Germinal center (tissue), 1 donor: ENCODE results near the gene BCAR1.
"Not testable (repeated sequence)": the region's sequence is repeated elsewhere in the genome, so short reads cannot be mapped to it uniquely, and the experiment has no call there.

ENCODE experiments used
- DNase-seq: peaks from one replicate; pipeline ENCODE4 v3.0.0; 2012; ENCODE audit warnings: mixed read lengths, low spot score

The BCAR1 gene

GRCh38 chr16:75269358-75269757 is 17.9 kb upstream of the BCAR1 start:
- not testable (repeated sequence) for DNase-seq

- DNase-seq = no peak
Observed at GRCh38 chr16:75267631-75268264, 16.3 kb upstream of the BCAR1 start.

GRCh38 chr16:75266738-75267630 is 15.6 kb upstream of the BCAR1 start:
- DNase-seq = no peak

GRCh38 chr16:75265911-75266701 is 14.7 kb upstream of the BCAR1 start:
- DNase-seq = peak; percentile 78

- no peak for DNase-seq
Observed at GRCh38 chr16:75264999-75265910, 13.8 kb upstream of the BCAR1 start.

GRCh38 chr16:75264457-75264998 is 13.1 kb upstream of the BCAR1 start:
- no peak for DNase-seq

- no peak for DNase-seq
Observed at GRCh38 chr16:75263963-75264445, 12.6 kb upstream of the BCAR1 start.

GRCh38 chr16:75263291-75263962 is 12.0 kb upstream of the BCAR1 start:
- DNase-seq = no peak

GRCh38 chr16:75262800-75263127 is 11.3 kb upstream of the BCAR1 start:
- DNase-seq = no peak

GRCh38 chr16:75262104-75262799 is 10.8 kb upstream of the BCAR1 start:
- DNase-seq = no peak

- no peak for DNase-seq
Observed at GRCh38 chr16:75261590-75262078, 10.2 kb upstream of the BCAR1 start.

- DNase-seq = no peak
Observed at GRCh38 chr16:75260851-75261589, 9.6 kb upstream of the BCAR1 start.

- DNase-seq = no peak
Observed at GRCh38 chr16:75258807-75259141, 7.3 kb upstream of the BCAR1 start.

GRCh38 chr16:75257886-75258806 is 6.7 kb upstream of the BCAR1 start:
- DNase-seq = no peak

- DNase-seq = no peak
Observed at GRCh38 chr16:75256696-75257343, 5.4 kb upstream of the BCAR1 start.

GRCh38 chr16:75256059-75256571 is 4.7 kb upstream of the BCAR1 start:
- no peak for DNase-seq

- no peak for DNase-seq
Observed at GRCh38 chr16:75254359-75254837, 3.0 kb upstream of the BCAR1 start.
